Vagina (tissue), 2 donors: ENCODE results near the gene CETP. TPM values are rescaled to one million over a fixed set of nuclear protein-coding genes. Genes with fewer than 3 reads are reported as not detected.

Source experiments
- DNase-seq, 2 donors: peaks; one replicate each; pipeline ENCODE4 v3.0.0-alpha.2; 2017; ENCODE audit errors: extremely low spot score in 2 of 2
- H3K27ac ChIP-seq: fragments of 200-600 bp; sonication (generic); one replicate; pipeline ENCODE4 v1.5.1; 2019
- H3K27me3 ChIP-seq: fragments of 200-600 bp; sonication (generic); one replicate; pipeline ENCODE4 v1.5.1; 2019
- H3K36me3 ChIP-seq, 2 donors: fragments of 200-600 bp; sonication (generic); one replicate each; pipeline ENCODE4 v1.5.1; 2017 to 2019
- H3K4me1 ChIP-seq: fragments of 200-600 bp; sonication (generic); one replicate; pipeline ENCODE4 v1.5.1; 2019
- H3K4me3 ChIP-seq, 2 donors: fragments of 200-600 bp; sonication (generic); 1 replicate in 1 of 2; 2 replicates in 1 of 2; pipeline ENCODE4 v1.5.1; 2016 to 2019
- H3K9me3 ChIP-seq: fragments of 200-600 bp; sonication (generic); one replicate; pipeline ENCODE4 v1.5.1; 2019
- CTCF ChIP-seq, 3 experiments: fragments of 450-650 bp in 2 of 3; fragments of 200-600 bp in 1 of 3; sonication (generic) in 1 of 3; IDR thresholded peaks; one replicate each; pipeline ENCODE4 v1.5.1; 2017 to 2019; ENCODE audit warnings: antibody characterized with exemption in 3 of 3, mild to moderate bottlenecking in 2 of 3, moderate library complexity in 2 of 3
- POLR2A ChIP-seq, 2 donors: fragments of 450-650 bp; IDR thresholded peaks; one replicate each; pipeline ENCODE4 v1.6.1; 2017; ENCODE audit warnings: antibody characterized with exemption in 2 of 2, mild to moderate bottlenecking in 2 of 2, moderate library complexity in 2 of 2
- POLR2AphosphoS5 ChIP-seq, 2 donors: sonication (generic); formaldehyde crosslinking; IDR thresholded peaks; one replicate each; pipeline ENCODE4 v1.9.0; 2017; ENCODE audit warnings: antibody characterized with exemption in 2 of 2, mild to moderate bottlenecking in 2 of 2, low read depth in 1 of 2; ENCODE audit not compliant: insufficient read depth in 1 of 2
- intact Hi-C: fragments of 100-400 bp; cut with DNase I; formaldehyde crosslinking; loops from one replicate; pipeline ENCODE4 v1.15.1; 2023
- total RNA-seq: library from RNA; depleted of rRNA; stranded (reverse); fragments of >200 nt; gene quantifications from one replicate; pipeline ENCODE4 v1.2.3, GENCODE V29; 2016

CETP gene
- total RNA-seq, 1 donor from 2014 or later, result not detected

- Histone ChIP-seq H3K4me1 (no peaks in the 10 kb centered on the region), H3K4me3 (no peak overlapping the region), H3K27me3 (no peaks in the 10 kb centered on the region), H3K9me3 (no peaks in the 10 kb centered on the region), H3K36me3 (peaks cover 0 to 24% of the 10 kb centered on the region in 2 donors), H3K27ac (no peak overlapping the region)
- intact Hi-C loops, result no loop called here
- no peak for TF ChIP-seq POLR2A (IDR thresholded peaks at IDR 0.05)
- no peak for TF ChIP-seq POLR2AphosphoS5 (IDR thresholded peaks at IDR 0.05; ENCODE audit: insufficient read depth in 1 of 2, low read depth in 1 of 2)
- no peak for TF ChIP-seq CTCF (IDR thresholded peaks at IDR 0.05)
- DNase-seq, result no peak
Observed at GRCh38 chr16:57024894-57025680, 63.3 kb downstream of the CETP start.

GRCh38 chr16:57025941-57026777 lies 64.4 kb downstream of the CETP start:
- Histone ChIP-seq H3K9me3 (no peaks in the 10 kb centered on the region), H3K36me3 (peaks cover 0 to 16% of the 10 kb centered on the region in 2 donors), H3K27ac (no peak overlapping the region), H3K27me3 (no peaks in the 10 kb centered on the region), H3K4me1 (no peaks in the 10 kb centered on the region), H3K4me3 (no peak overlapping the region)
- no peak for DNase-seq
- intact Hi-C loops, result no loop called here
- TF ChIP-seq POLR2A (IDR thresholded peaks at IDR 0.05), result no peak

GRCh38 chr16:57026778-57027062 lies 65.0 kb downstream of the CETP start:
- Histone ChIP-seq H3K4me3 (no peak overlapping the region), H3K4me1 (no peaks in the 10 kb centered on the region), H3K27me3 (no peaks in the 10 kb centered on the region), H3K27ac (no peak overlapping the region), H3K36me3 (peaks cover 0 to 11% of the 10 kb centered on the region in 2 donors), H3K9me3 (no peaks in the 10 kb centered on the region)
- intact Hi-C loops, result no loop called here
- DNase-seq, result no peak
- TF ChIP-seq POLR2AphosphoS5 (IDR thresholded peaks at IDR 0.05; ENCODE audit: insufficient read depth in 1 of 2, low read depth in 1 of 2) (no peak), POLR2A (IDR thresholded peaks at IDR 0.05) (no peak), CTCF (IDR thresholded peaks at IDR 0.05) (no peak)

GRCh38 chr16:57027067-57027466 lies 65.3 kb downstream of the CETP start:
- no peaks in the 10 kb centered on the region for H3K4me1 ChIP-seq
- peaks cover 0 to 8% of the 10 kb centered on the region in 2 donors for H3K36me3 ChIP-seq
- H3K27me3 ChIP-seq, result no peaks in the 10 kb centered on the region
- no peak overlapping the region for H3K27ac ChIP-seq
- intact Hi-C loops, result no loop called here
- no peak for DNase-seq
- H3K9me3 ChIP-seq, result no peaks in the 10 kb centered on the region
- H3K4me3 ChIP-seq, result no peak overlapping the region
- TF ChIP-seq POLR2A (IDR thresholded peaks at IDR 0.05) (no peak), POLR2AphosphoS5 (IDR thresholded peaks at IDR 0.05; ENCODE audit: insufficient read depth in 1 of 2, low read depth in 1 of 2) (no peak), CTCF (IDR thresholded peaks at IDR 0.05) (no peak)

GRCh38 chr16:57028086-57028485 lies 66.3 kb downstream of the CETP start:
- no peak for DNase-seq
- H3K4me1 ChIP-seq, result no peaks in the 10 kb centered on the region
- H3K27me3 ChIP-seq, result no peaks in the 10 kb centered on the region
- TF ChIP-seq POLR2AphosphoS5 (IDR thresholded peaks at IDR 0.05; ENCODE audit: insufficient read depth in 1 of 2, low read depth in 1 of 2), result no peak
- TF ChIP-seq POLR2A (IDR thresholded peaks at IDR 0.05), result no peak
- no peak for TF ChIP-seq CTCF (IDR thresholded peaks at IDR 0.05)
- no peak overlapping the region for H3K27ac ChIP-seq
- H3K9me3 ChIP-seq, result no peaks in the 10 kb centered on the region
- intact Hi-C loops, result no loop called here
- H3K36me3 ChIP-seq, result peaks cover 0 to 3% of the 10 kb centered on the region in 2 donors
- no peak overlapping the region for H3K4me3 ChIP-seq
